HL-60/S4 treated with retinoic acid at 250 ng/mL for 4 days and 3 days (cell line): ENCODE results near the gene PCSK6.
"Not testable (repeated sequence)": the region's sequence is repeated elsewhere in the genome, so short reads cannot be mapped to it uniquely, and the experiment has no call there.

Source experiments
- in situ Hi-C: fragments of 300-500 bp; cut with MboI; formaldehyde crosslinking; loops from 2 replicates; pipeline ENCODE4 v1.7.0; 2022; ENCODE audit warnings: low sequenced_read_pairs

The PCSK6 gene

GRCh38 chr15:101294731-101295606 is 194.5 kb downstream of the PCSK6 start, which contains the start of gene SNRPA1:
TSS of gene SNRPA1 (minus strand) at chr15:101295248. CDS start at chr15:101295178, 70 bp downstream.
- in situ Hi-C loops, result loop anchor here (5.0 kb wide), 1 partner anchor 357 kb away; the partner anchor contains the start of gene TM2D3

GRCh38 chr15:101293122-101293521 is 196.4 kb downstream of the PCSK6 start:
- in situ Hi-C loops, result loop anchor here (5.0 kb wide), 1 partner anchor 359 kb away; the partner anchor contains the start of gene TM2D3

- in situ Hi-C loops, result no loop called here
These were observed 200.5 kb downstream of the PCSK6 start for GRCh38 chr15:101288905-101289513.

GRCh38 chr15:101287342-101287741 is 202.2 kb downstream of the PCSK6 start:
- in situ Hi-C loops, result not testable (repeated sequence)

- in situ Hi-C loops, result no loop called here
These were observed 202.9 kb downstream of the PCSK6 start for GRCh38 chr15:101286471-101287114.

GRCh38 chr15:101283931-101284330 is 205.6 kb downstream of the PCSK6 start:
- in situ Hi-C loops, result no loop called here

GRCh38 chr15:101280007-101280406 is 209.5 kb downstream of the PCSK6 start:
- in situ Hi-C loops, result no loop called here

GRCh38 chr15:101277943-101278564 is 211.5 kb downstream of the PCSK6 start:
- in situ Hi-C loops, result no loop called here

- in situ Hi-C loops, result no loop called here
These were observed 212.3 kb downstream of the PCSK6 start, which contains the start of gene SELENOS for GRCh38 chr15:101277038-101277822. TSS of gene SELENOS (minus strand) at chr15:101277485. CDS start at chr15:101277417, 68 bp downstream.

GRCh38 chr15:101276501-101277037 is 212.9 kb downstream of the PCSK6 start:
- in situ Hi-C loops, result no loop called here

GRCh38 chr15:101275018-101275417 is 214.5 kb downstream of the PCSK6 start:
- in situ Hi-C loops, result no loop called here

- in situ Hi-C loops, result loop anchor here (25.0 kb wide), 2 partner anchors 361 to 636 kb away; partner anchors contain the start of gene LRRK1
These were observed 216.0 kb downstream of the PCSK6 start for GRCh38 chr15:101273534-101273933.

GRCh38 chr15:101272584-101272983 is 216.9 kb downstream of the PCSK6 start:
- in situ Hi-C loops, result loop anchor here (25.0 kb wide), 2 partner anchors 360 to 635 kb away; partner anchors contain the start of gene LRRK1

GRCh38 chr15:101269479-101270223 is 219.9 kb downstream of the PCSK6 start:
- in situ Hi-C loops, result loop anchor here (10.0 to 25.0 kb wide), 3 partner anchors 175 to 632 kb away; partner anchors contain the start of gene LRRK1

GRCh38 chr15:101267320-101268104 is 222.0 kb downstream of the PCSK6 start:
- in situ Hi-C loops, result loop anchor here (10.0 to 25.0 kb wide), 3 partner anchors 173 to 630 kb away; partner anchors contain the start of gene LRRK1

GRCh38 chr15:101266787-101267186 is 222.7 kb downstream of the PCSK6 start:
- in situ Hi-C loops, result loop anchor here (10.0 to 25.0 kb wide), 3 partner anchors 172 to 629 kb away; partner anchors contain the start of gene LRRK1

- in situ Hi-C loops, result loop anchor here (10.0 to 25.0 kb wide), 3 partner anchors 171 to 629 kb away; partner anchors contain the start of gene LRRK1
These were observed 223.5 kb downstream of the PCSK6 start for GRCh38 chr15:101266034-101266433.
